Jurkat, Clone E6-1 (cell line): ENCODE results near the gene PLAAT5.

Experiments
- DNase-seq: peaks from one replicate; pipeline ENCODE4 v3.0.0-alpha.2; 2011; ENCODE audit warnings: low read depth, low spot score
- H3K4me3 ChIP-seq: 2 replicates; pipeline ENCODE4 v1.5.1; 2011; ENCODE audit warnings: mild to moderate bottlenecking, low read length, control low read depth, moderate library complexity

Gene PLAAT5

DNA sequence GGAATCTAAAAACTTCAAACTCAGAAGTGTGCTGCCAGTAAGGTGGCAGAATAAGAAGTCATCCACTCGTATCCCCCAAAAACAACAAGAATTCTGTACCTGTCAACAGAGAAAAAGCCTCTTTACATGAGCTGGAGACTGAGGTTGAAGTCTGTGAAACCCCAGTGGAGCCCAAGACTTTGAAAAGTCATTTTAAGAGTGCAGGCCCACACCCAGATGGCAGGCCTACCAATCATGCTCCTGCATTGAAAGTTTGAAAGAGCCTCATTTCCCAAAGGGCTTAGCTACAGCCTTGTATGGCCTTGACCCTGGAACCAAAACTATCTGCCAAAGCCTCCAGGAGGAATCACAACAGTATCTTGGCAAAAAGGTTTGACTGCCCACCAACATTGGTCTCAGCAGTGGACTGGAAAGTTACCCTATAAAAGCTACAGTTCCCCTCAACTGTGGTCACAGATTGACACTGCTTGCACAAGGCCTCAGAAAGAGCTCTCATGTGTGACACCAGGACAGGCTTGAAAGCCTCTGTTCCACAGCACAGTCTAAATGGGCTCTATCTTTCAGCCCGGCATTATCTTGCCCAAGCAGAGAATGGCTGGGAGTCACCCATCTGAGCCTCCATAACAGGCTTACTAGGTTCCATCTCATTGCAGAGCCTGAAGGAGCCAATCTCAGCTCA is 73.7 kb downstream of the PLAAT5 start:
- no peak overlapping the region for H3K4me3 ChIP-seq
- no peak for DNase-seq
